Measurements from ENCODE around the gene YTHDC2.

The YTHDC2 gene

GRCh38 chr5:113519412-113519811, 5.9 kb downstream of the YTHDC2 start:
- Histone ChIP-seq H4K8ac (ENCODE audit: low read depth, low read length) (no peak overlapping the region), H2BK12ac (ENCODE audit: low read length) (no peak overlapping the region), H3K27me3 (ENCODE audit: insufficient read depth, low read length) (no peaks in the 10 kb centered on the region), H3K4me3 (ENCODE audit: low read depth, low read length) (no peak overlapping the region), H3K27ac (ENCODE audit: low read depth, low read length) (no peak overlapping the region), H3K9ac (ENCODE audit: low read length) (no peak overlapping the region), H3K9me3 (ENCODE audit: insufficient read depth, low read depth, low read length) (no peaks in the 10 kb centered on the region), H3K4ac (ENCODE audit: low read depth, low read length) (no peak overlapping the region), H3K14ac (ENCODE audit: low read length) (no peak overlapping the region), H2BK120ac (ENCODE audit: insufficient read depth, low read length, poor library complexity) (no peak overlapping the region), H3K4me1 (ENCODE audit: control insufficient read depth in 1 of 2, insufficient read depth in 2 of 2, low read length in 2 of 2) (peaks cover 0 to under 1% of the 10 kb centered on the region in 2 experiments), H3K36me3 (ENCODE audit: control insufficient read depth in 1 of 2, insufficient read depth in 2 of 2, low read length in 2 of 2) (peaks cover 3 to 4% of the 10 kb centered on the region in 2 experiments), H3K79me1 (ENCODE audit: low read length) (no peaks in the 10 kb centered on the region), H3K79me2 (ENCODE audit: control insufficient read depth, insufficient read depth, low read length, poor library complexity) (no peaks in the 10 kb centered on the region), H4K12ac (ENCODE audit: low read depth, low read length) (no peak overlapping the region), H3K23ac (ENCODE audit: low read length) (no peak overlapping the region), H2AK5ac (ENCODE audit: low read length) (no peak overlapping the region), H2AFZ (ENCODE audit: insufficient read depth, low read length, poor library complexity) (no peak overlapping the region), H2BK5ac (ENCODE audit: low read depth, low read length, poor library complexity) (no peak overlapping the region), H3K18ac (ENCODE audit: low read length) (no peak overlapping the region), H3K4me2 (ENCODE audit: low read length) (no peak overlapping the region), H4K91ac (ENCODE audit: low read depth, low read length) (no peak overlapping the region)
- DNase-seq, result no peak
- no CpG with 5 or more reads among the region's 2 CpGs for WGBS (ENCODE audit: extremely low coverage, insufficient coverage, insufficient read length)

GRCh38 chr5:113520429-113520828, 6.9 kb downstream of the YTHDC2 start:
- no peak overlapping the region for H3K4me3 ChIP-seq (ENCODE audit: low read depth, low read length)
- no peak overlapping the region for H2BK12ac ChIP-seq (ENCODE audit: low read length)
- H4K91ac ChIP-seq (ENCODE audit: low read depth, low read length), result no peak overlapping the region
- no peaks in the 10 kb centered on the region for H3K27me3 ChIP-seq (ENCODE audit: insufficient read depth, low read length)
- no peaks in the 10 kb centered on the region for H3K79me1 ChIP-seq (ENCODE audit: low read length)
- DNase-seq, result no peak
- H4K12ac ChIP-seq (ENCODE audit: low read depth, low read length), result no peak overlapping the region
- H2BK120ac ChIP-seq (ENCODE audit: insufficient read depth, low read length, poor library complexity), result no peak overlapping the region
- no peak overlapping the region for H3K27ac ChIP-seq (ENCODE audit: low read depth, low read length)
- no peak overlapping the region for H4K8ac ChIP-seq (ENCODE audit: low read depth, low read length)
- H3K9ac ChIP-seq (ENCODE audit: low read length), result no peak overlapping the region
- H3K4ac ChIP-seq (ENCODE audit: low read depth, low read length), result no peak overlapping the region
- no peak overlapping the region for H2AFZ ChIP-seq (ENCODE audit: insufficient read depth, low read length, poor library complexity)
- H2BK5ac ChIP-seq (ENCODE audit: low read depth, low read length, poor library complexity), result no peak overlapping the region
- H3K23ac ChIP-seq (ENCODE audit: low read length), result no peak overlapping the region
- H3K18ac ChIP-seq (ENCODE audit: low read length), result no peak overlapping the region
- H3K14ac ChIP-seq (ENCODE audit: low read length), result no peak overlapping the region
- no peaks in the 10 kb centered on the region for H3K79me2 ChIP-seq (ENCODE audit: control insufficient read depth, insufficient read depth, low read length, poor library complexity)
- no peak overlapping the region for H2AK5ac ChIP-seq (ENCODE audit: low read length)
- H3K9me3 ChIP-seq (ENCODE audit: insufficient read depth, low read depth, low read length), result no peaks in the 10 kb centered on the region
- peaks cover 3 to 4% of the 10 kb centered on the region in 2 experiments for H3K36me3 ChIP-seq (ENCODE audit: control insufficient read depth in 1 of 2, insufficient read depth in 2 of 2, low read length in 2 of 2)
- no peaks in the 10 kb centered on the region for H3K4me1 ChIP-seq (ENCODE audit: control insufficient read depth in 1 of 2, insufficient read depth in 2 of 2, low read length in 2 of 2)
- no peak overlapping the region for H3K4me2 ChIP-seq (ENCODE audit: low read length)

GRCh38 chr5:113520899-113521298, 7.4 kb downstream of the YTHDC2 start:
- no peak overlapping the region for H3K23ac ChIP-seq (ENCODE audit: low read length)
- H3K9ac ChIP-seq (ENCODE audit: low read length), result no peak overlapping the region
- no peak overlapping the region for H2BK120ac ChIP-seq (ENCODE audit: insufficient read depth, low read length, poor library complexity)
- no peaks in the 10 kb centered on the region for H3K79me1 ChIP-seq (ENCODE audit: low read length)
- no peak overlapping the region for H2AK5ac ChIP-seq (ENCODE audit: low read length)
- no peaks in the 10 kb centered on the region for H3K4me1 ChIP-seq (ENCODE audit: control insufficient read depth in 1 of 2, insufficient read depth in 2 of 2, low read length in 2 of 2)
- no peak overlapping the region for H2AFZ ChIP-seq (ENCODE audit: insufficient read depth, low read length, poor library complexity)
- no peak overlapping the region for H4K12ac ChIP-seq (ENCODE audit: low read depth, low read length)
- no peak overlapping the region for H2BK12ac ChIP-seq (ENCODE audit: low read length)
- H4K8ac ChIP-seq (ENCODE audit: low read depth, low read length), result no peak overlapping the region
- H3K27me3 ChIP-seq (ENCODE audit: insufficient read depth, low read length), result no peaks in the 10 kb centered on the region
- no peak overlapping the region for H4K91ac ChIP-seq (ENCODE audit: low read depth, low read length)
- H3K18ac ChIP-seq (ENCODE audit: low read length), result no peak overlapping the region
- no peaks in the 10 kb centered on the region for H3K9me3 ChIP-seq (ENCODE audit: insufficient read depth, low read depth, low read length)
- no peak overlapping the region for H3K4me3 ChIP-seq (ENCODE audit: low read depth, low read length)
- H3K4me2 ChIP-seq (ENCODE audit: low read length), result no peak overlapping the region
- H3K79me2 ChIP-seq (ENCODE audit: control insufficient read depth, insufficient read depth, low read length, poor library complexity), result no peaks in the 10 kb centered on the region
- DNase-seq, result no peak
- H3K4ac ChIP-seq (ENCODE audit: low read depth, low read length), result no peak overlapping the region
- peaks cover 3 to 4% of the 10 kb centered on the region in 2 experiments for H3K36me3 ChIP-seq (ENCODE audit: control insufficient read depth in 1 of 2, insufficient read depth in 2 of 2, low read length in 2 of 2)
- H3K14ac ChIP-seq (ENCODE audit: low read length), result no peak overlapping the region
- no peak overlapping the region for H3K27ac ChIP-seq (ENCODE audit: low read depth, low read length)
- no peak overlapping the region for H2BK5ac ChIP-seq (ENCODE audit: low read depth, low read length, poor library complexity)

GRCh38 chr5:113523168-113523567, 9.7 kb downstream of the YTHDC2 start:
- no peak overlapping the region for H3K14ac ChIP-seq (ENCODE audit: low read length)
- DNase-seq, result no peak
- no peak overlapping the region for H4K12ac ChIP-seq (ENCODE audit: low read depth, low read length)
- H2BK120ac ChIP-seq (ENCODE audit: insufficient read depth, low read length, poor library complexity), result no peak overlapping the region
- H3K4ac ChIP-seq (ENCODE audit: low read depth, low read length), result no peak overlapping the region
- H2AFZ ChIP-seq (ENCODE audit: insufficient read depth, low read length, poor library complexity), result no peak overlapping the region
- H3K27ac ChIP-seq (ENCODE audit: low read depth, low read length), result no peak overlapping the region
- peaks cover 3% of the 10 kb centered on the region in 2 experiments for H3K36me3 ChIP-seq (ENCODE audit: control insufficient read depth in 1 of 2, insufficient read depth in 2 of 2, low read length in 2 of 2)
- no peaks in the 10 kb centered on the region for H3K27me3 ChIP-seq (ENCODE audit: insufficient read depth, low read length)
- no peaks in the 10 kb centered on the region for H3K9me3 ChIP-seq (ENCODE audit: insufficient read depth, low read depth, low read length)
- no peak overlapping the region for H3K18ac ChIP-seq (ENCODE audit: low read length)
- no peak overlapping the region for H2BK5ac ChIP-seq (ENCODE audit: low read depth, low read length, poor library complexity)
- H2AK5ac ChIP-seq (ENCODE audit: low read length), result no peak overlapping the region
- H3K79me1 ChIP-seq (ENCODE audit: low read length), result no peaks in the 10 kb centered on the region
- H3K4me3 ChIP-seq (ENCODE audit: low read depth, low read length), result no peak overlapping the region
- no peak overlapping the region for H4K91ac ChIP-seq (ENCODE audit: low read depth, low read length)
- no peak overlapping the region for H4K8ac ChIP-seq (ENCODE audit: low read depth, low read length)
- H3K23ac ChIP-seq (ENCODE audit: low read length), result no peak overlapping the region
- H3K4me1 ChIP-seq (ENCODE audit: control insufficient read depth in 1 of 2, insufficient read depth in 2 of 2, low read length in 2 of 2), result no peaks in the 10 kb centered on the region
- H3K79me2 ChIP-seq (ENCODE audit: control insufficient read depth, insufficient read depth, low read length, poor library complexity), result no peaks in the 10 kb centered on the region
- WGBS (ENCODE audit: extremely low coverage, insufficient coverage, insufficient read length), result no CpG with 5 or more reads among the region's 2 CpGs
- no peak overlapping the region for H3K4me2 ChIP-seq (ENCODE audit: low read length)
- H2BK12ac ChIP-seq (ENCODE audit: low read length), result no peak overlapping the region
- no peak overlapping the region for H3K9ac ChIP-seq (ENCODE audit: low read length)

Measured in trophoblast cell (in vitro differentiated cells and primary cell).